GM11168 (cell line): Measurements from ENCODE around the gene KCNH2.

Source experiments
- in situ Hi-C: fragments of 300-500 bp; cut with MboI; formaldehyde crosslinking; loops from one replicate; pipeline ENCODE4 v1.12.0; 2022; ENCODE audit warnings: low sequenced_read_pairs; ENCODE audit not compliant: unreplicated experiment

Gene KCNH2

DNA sequence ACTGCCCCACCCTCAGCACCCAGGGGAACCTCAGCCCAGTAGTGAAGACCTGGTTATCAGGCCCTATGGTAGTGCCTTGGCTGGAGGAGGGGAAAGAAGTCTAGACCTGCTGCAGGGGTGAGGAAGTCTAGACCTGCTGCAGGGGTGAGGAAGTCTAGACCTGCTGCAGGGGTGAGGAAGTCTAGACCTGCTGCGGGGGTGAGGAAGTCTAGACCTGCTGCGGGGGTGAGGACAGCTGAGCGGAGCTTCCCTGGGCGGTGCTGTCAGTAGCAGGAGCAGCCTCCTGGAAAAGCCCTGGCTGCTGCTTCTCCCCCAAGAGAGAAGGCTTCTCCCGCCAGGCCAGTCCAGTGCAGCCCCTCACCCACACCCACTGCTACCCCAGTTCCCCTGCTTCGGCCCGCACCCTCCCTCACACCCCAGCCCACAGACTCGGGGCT lies 19.0 kb upstream of the KCNH2 start:
- in situ Hi-C loops = no loop called here

- in situ Hi-C loops = no loop called here
These were observed 18.4 kb upstream of the KCNH2 start for GRCh38 chr7:150996376-150997074.

GRCh38 chr7:150994838-150995510 lies 16.9 kb upstream of the KCNH2 start:
- in situ Hi-C loops = no loop called here

DNA sequence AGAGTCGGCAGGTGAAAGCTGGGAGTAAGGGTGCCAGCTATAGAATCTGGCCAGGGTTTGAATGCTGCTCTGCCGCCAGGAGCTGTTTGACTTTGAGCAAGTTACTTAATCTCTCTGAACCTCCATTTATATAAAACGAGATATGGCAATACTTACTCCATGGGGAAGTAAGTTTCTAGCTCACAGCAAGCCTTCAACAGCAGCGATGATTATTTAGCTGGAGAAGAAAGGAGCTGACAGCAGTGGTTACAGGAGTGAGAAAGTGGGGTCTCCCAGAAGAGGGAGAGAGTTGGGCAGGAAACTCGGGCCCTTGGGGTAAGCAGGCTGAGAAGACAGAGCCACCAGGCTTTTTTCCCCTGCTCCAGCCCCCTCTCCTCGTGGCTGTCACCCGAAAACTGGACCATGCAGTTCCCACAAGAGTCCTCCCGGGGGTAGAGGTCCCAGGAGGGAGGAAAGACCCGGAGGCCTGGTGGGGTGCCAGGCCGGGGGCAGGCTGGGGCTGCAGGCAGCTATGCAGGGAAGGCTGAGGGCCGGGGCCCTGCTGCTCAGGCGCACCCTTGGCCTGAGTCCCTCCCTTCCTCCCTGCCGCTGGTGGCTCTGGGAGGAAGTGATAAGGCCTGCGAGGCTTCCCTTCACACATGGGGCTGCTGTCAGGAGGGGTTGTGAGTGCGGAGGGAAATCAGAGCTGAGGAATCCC lies 16.2 kb upstream of the KCNH2 start:
- in situ Hi-C loops = no loop called here

GRCh38 chr7:150993511-150993910 lies 15.4 kb upstream of the KCNH2 start:
- in situ Hi-C loops = no loop called here

DNA sequence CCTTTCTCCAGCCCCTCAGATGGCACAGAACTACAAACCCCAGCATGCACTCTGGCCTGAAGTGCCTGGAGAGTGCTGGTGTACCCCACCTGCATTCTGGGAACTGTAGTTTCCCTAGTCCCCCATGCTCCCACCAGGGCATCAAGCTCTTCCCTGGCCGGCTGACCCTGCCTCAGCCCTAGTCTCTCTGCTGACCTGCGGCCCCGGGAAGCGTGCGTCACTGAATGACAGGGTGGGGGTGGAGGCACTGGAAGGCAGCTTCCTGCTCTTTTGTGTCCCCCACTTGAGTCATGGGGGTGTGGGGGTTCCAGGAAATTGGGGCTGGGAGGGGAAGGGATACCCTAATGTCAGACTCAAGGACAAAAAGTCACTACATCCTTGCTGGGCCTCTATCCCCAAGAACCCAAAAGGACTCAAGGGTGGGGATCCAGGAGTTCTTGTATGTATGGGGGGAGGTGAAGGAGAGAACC lies 14.7 kb upstream of the KCNH2 start:
- in situ Hi-C loops = no loop called here

DNA sequence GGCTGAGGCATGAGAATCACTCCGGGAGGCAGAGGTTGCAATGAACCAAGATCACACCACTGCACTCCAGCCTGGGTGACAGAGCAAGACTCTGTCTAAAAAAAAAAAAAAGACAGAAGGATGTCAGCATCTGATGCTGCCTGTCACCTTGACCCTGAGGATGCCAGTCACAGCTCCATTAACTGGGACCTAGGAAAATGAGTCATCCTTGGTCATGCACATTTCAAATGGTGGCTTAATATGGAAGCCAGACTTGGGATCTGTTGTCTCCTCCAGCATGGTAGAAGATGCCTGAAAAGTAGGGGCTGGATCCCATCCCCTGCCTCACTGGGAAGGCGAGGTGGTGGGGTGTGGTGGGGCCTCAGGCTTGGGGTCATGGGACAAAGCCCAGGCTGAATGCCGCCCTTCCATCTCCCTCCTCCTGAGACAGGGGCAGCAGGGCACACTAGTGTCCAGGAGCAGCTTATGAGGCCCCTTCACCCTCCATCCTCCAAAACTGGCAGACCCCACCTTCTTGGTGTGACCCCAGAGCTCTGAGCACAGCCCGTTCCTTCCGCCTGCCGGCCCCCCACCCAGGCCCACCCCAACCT lies 14.0 kb upstream of the KCNH2 start:
- in situ Hi-C loops = no loop called here

- in situ Hi-C loops = no loop called here
These were observed 12.5 kb upstream of the KCNH2 start, which contains the start of gene NOS3 for GRCh38 chr7:150990416-150991186. Gene NOS3, plus strand, starts transcription at chr7:150991017. Its CDS starts 2,787 bp downstream, at chr7:150993804.

- in situ Hi-C loops = loop anchor here (10.0 kb wide), 1 partner anchor 205 kb away; no protein-coding TSS in a partner anchor
These were observed 11.3 kb upstream of the KCNH2 start for GRCh38 chr7:150989456-150989855.

DNA sequence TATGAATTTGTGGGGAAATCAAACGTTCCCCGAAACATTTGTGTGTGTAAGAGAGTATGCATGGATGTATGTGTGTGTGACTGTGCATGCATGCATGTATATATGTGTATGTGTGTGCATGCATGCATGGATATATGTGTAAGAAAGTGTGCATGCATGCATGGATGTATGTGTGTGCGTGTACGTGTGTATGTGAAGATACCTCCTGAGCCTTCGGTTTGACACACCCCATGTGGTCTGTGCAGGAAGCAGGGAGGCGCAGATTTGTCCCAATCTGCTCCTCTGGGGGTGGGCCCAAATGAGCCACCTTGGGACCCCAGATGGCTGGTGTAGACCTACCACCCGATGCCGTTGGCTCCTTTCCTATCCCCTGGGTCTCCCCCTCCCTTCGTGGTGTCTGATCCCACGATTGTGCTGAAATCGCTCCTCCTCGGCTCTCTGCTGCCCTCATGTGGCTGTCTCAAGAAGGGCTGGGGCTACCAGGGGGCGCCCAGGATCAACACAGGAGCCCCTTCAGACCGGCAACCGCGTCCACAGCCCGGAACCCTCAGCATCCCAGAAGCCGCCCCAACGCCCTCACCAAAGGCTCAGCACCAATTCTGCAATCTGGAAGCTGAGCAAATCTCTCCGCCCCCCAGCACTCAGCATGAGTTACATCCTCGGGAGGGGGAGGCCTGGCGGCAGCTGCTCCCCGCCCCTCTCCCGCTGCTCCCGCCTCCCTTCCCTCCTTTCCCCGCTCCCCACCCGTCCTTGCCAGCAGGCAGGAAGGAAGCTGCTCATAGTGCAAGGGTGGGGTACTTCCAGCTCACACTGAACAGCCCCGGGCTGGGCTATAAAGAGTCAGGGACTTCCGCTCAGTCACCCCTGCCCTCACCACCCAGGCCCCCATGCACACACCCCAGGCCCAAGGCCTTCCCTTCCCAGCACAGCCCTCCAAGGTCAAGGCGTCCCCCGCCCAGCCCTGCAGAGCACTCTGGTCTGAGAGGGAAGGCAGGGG lies 10.4 kb upstream of the KCNH2 start:
- in situ Hi-C loops = loop anchor here (10.0 kb wide), 1 partner anchor 204 kb away; no protein-coding TSS in a partner anchor

- in situ Hi-C loops = loop anchor here (10.0 kb wide), 1 partner anchor 202 kb away; no protein-coding TSS in a partner anchor
These were observed 8.4 kb upstream of the KCNH2 start for GRCh38 chr7:150986556-150986955.

- in situ Hi-C loops = loop anchor here (10.0 kb wide), 1 partner anchor 201 kb away; no protein-coding TSS in a partner anchor
These were observed 8.0 kb upstream of the KCNH2 start for GRCh38 chr7:150986099-150986512.

DNA sequence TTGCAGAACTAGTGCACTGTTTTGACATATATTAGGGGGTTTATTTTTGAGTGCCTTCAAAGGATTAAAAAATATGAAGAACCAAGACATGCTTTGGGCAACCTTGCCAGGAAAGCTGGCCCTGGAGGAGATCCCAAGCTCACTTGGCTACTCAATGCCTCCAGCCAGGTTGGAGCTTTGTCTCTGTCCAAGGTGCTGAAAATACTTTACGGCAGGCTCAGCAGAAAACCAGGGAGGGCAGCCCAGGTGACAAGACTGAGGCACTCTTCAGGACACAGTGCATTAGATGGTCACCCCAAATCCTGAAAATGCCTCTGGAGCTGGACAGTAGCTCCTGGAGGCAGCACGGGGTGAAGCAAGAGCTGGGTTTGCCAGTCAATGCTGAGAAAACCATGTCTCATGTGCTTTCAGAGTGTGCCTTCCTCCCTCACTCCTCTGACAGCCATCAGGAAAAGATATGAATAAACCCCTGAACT lies 5.8 kb upstream of the KCNH2 start:
- in situ Hi-C loops = loop anchor here (10.0 kb wide), 1 partner anchor 199 kb away; no protein-coding TSS in a partner anchor

DNA sequence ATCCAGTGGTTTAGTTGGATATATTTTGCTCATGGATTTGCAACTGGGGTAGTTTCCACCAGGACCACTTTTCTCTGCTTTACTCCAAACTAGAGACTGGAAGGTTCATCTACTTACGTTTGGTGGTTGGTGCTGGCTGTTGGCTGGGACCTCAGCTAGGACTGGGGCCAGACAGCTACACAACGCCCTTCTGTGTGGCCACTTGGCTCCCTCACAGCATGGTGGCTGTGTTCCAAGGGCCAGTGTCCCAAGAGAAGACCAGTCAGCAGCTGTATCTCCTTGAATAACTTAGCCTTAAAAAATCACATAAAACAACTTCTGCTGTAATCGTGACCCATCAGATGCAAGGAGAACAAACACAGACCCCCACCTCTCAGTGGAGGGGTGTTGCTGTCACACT lies 4.2 kb upstream of the KCNH2 start:
- in situ Hi-C loops = loop anchor here (10.0 kb wide), 1 partner anchor 198 kb away; no protein-coding TSS in a partner anchor

GRCh38 chr7:150981644-150982043 lies 3.5 kb upstream of the KCNH2 start:
- in situ Hi-C loops = loop anchor here (10.0 kb wide), 1 partner anchor 197 kb away; no protein-coding TSS in a partner anchor

GRCh38 chr7:150980663-150981062 lies 2.5 kb upstream of the KCNH2 start:
- in situ Hi-C loops = loop anchor here (10.0 kb wide), 1 partner anchor 196 kb away; no protein-coding TSS in a partner anchor

DNA sequence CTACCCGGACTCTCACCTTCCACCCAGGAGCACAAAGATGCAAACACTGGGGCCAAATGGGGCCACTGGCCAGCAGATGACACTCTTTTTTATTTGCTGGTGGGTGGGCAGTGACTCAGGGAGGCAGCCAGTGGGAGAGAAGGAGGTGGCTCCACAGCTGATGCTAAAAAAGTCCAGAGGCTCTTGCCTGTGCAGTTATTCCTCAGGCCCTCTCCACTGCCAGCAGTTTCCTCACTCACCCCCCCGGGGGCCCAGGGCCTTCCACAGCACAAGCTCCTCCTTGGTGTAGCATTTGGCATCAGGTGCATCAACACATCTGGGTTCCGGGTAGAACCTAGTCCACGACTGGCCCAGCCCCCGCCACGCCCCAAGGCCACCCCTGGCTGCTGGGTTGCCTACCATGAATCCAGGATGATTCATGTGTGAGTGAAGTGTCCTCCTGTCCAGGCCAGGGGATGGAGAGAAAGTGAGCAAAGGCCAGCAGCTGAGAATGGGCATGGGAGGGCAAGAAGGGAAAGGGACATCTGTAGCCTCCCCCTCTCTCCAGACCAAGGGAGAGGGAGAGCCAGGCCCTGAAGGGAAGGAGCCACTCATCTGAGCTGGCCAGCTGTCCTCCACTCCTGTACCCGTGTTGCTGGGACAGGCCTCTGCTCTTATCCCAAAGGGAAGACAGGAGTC lies 1.7 kb upstream of the KCNH2 start:
- in situ Hi-C loops = loop anchor here (10.0 kb wide), 1 partner anchor 195 kb away; no protein-coding TSS in a partner anchor
